PC-3 (cell line): ENCODE measurements around the gene KRTAP9-7.
"Not testable (repeated sequence)": the region's sequence is repeated elsewhere in the genome, so short reads cannot be mapped to it uniquely, and the experiment has no call there.

ENCODE experiments used
- EZH2 ChIP-seq: fragments of 300-600 bp; sonication (generic); IDR thresholded peaks from one replicate; pipeline ENCODE4 v1.6.1; 2017; ENCODE audit warnings: antibody characterized with exemption, mild to moderate bottlenecking, low read length; ENCODE audit not compliant: unreplicated experiment
- TF ChIP-seq, protein P1 (sequence below): fragments of 300-600 bp; sonication (generic); conservative IDR thresholded peaks from 2 replicates; pipeline ENCODE4 v1.5.1; 2017; ENCODE audit warnings: antibody characterized with exemption, low read depth, mild to moderate bottlenecking, low read length

- TF ChIP-seq EZH2, result not testable (repeated sequence)
- TF ChIP-seq, protein P1, sequence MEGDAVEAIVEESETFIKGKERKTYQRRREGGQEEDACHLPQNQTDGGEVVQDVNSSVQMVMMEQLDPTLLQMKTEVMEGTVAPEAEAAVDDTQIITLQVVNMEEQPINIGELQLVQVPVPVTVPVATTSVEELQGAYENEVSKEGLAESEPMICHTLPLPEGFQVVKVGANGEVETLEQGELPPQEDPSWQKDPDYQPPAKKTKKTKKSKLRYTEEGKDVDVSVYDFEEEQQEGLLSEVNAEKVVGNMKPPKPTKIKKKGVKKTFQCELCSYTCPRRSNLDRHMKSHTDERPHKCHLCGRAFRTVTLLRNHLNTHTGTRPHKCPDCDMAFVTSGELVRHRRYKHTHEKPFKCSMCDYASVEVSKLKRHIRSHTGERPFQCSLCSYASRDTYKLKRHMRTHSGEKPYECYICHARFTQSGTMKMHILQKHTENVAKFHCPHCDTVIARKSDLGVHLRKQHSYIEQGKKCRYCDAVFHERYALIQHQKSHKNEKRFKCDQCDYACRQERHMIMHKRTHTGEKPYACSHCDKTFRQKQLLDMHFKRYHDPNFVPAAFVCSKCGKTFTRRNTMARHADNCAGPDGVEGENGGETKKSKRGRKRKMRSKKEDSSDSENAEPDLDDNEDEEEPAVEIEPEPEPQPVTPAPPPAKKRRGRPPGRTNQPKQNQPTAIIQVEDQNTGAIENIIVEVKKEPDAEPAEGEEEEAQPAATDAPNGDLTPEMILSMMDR, result not testable (repeated sequence)
Measured at GRCh38 chr17:41255381-41256290, 19.9 kb upstream of the KRTAP9-7 start, which contains the start of gene KRTAP9-9.
